ENCODE results near the gene RALA.

RALA gene

DNA sequence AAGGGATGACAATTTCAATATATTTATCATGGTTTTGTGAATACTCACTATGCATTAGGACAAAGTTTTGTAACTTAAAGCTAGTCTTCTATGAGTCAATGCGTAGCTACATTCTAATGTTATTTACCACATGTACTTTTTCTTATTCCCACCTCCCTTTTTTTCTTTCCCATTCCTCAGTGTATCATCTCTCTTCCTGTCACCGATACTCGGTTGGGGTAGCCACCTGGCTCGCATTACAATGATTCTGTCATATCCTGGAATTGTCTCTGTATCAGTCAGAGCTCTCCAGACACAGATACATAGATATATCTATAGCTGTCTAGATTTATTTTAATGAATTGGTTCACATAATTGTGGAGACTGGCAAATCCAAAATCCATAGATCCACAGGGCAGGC lies 9.8 kb upstream of the RALA start:
- no peak for DNase-seq (ENCODE audit: low spot score)
- TF ChIP-seq, protein P1, sequence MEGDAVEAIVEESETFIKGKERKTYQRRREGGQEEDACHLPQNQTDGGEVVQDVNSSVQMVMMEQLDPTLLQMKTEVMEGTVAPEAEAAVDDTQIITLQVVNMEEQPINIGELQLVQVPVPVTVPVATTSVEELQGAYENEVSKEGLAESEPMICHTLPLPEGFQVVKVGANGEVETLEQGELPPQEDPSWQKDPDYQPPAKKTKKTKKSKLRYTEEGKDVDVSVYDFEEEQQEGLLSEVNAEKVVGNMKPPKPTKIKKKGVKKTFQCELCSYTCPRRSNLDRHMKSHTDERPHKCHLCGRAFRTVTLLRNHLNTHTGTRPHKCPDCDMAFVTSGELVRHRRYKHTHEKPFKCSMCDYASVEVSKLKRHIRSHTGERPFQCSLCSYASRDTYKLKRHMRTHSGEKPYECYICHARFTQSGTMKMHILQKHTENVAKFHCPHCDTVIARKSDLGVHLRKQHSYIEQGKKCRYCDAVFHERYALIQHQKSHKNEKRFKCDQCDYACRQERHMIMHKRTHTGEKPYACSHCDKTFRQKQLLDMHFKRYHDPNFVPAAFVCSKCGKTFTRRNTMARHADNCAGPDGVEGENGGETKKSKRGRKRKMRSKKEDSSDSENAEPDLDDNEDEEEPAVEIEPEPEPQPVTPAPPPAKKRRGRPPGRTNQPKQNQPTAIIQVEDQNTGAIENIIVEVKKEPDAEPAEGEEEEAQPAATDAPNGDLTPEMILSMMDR (IDR thresholded peaks at IDR 0.05), result no peak

DNA sequence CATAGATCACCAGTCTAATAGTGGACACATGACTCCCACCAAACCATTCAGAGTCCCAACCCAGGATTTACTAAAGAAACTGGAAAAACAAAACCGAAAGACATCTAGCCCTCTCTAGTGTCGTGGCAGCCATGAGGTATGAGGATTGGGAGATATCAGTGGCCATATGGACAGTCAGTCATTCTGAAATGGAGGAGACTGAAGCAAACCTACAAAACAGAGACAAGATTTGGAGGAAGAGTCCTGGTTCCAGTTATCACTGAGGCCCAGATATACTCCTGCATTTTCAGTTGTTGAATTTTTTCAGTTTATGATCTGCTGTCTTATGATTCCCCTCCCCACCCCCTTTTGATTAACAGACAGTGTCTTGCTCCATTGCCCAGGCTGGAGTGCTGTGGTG lies 9.1 kb upstream of the RALA start:
- DNase-seq (ENCODE audit: low spot score), result no peak
- H3K27ac ChIP-seq, result no peak overlapping the region
- H3K4me3 ChIP-seq, result no peak overlapping the region
- TF ChIP-seq, protein P1 (IDR thresholded peaks at IDR 0.05), result no peak

More for the DNA sequence above, 9.8 kb upstream of the RALA start:
- Histone ChIP-seq H3K4me3 (no peak overlapping the region), H3K27ac (no peak overlapping the region)

DNA sequence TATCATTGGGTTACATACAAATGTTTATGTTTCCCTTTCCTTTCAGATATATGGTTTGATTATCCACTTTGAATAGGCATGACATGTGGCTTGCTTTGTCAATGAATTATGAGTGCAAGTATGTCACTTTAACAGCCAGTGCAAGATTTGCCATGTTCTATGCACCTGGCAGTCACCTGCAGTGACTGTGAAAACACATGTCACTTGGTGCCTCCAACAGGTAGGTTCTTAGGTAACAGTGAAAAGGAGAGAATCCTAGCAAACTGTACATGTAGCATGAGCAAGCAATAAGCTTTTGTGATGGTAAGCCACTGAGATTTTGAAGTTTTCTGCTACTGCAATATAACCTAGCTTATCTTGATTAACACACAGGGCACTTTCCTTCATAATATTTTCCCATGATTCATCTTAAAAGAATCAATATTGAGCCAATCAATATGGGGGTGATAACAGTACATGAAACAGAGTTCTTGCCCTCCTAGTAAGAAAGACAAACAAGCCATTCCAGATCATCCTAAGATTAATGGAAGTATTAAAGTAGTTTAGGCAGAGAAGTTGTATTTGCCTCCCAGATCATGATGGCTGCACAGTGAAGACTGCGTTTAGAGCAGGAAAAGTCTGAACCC lies 7.9 kb upstream of the RALA start:
- Histone ChIP-seq H3K4me3 (no peak overlapping the region), H3K27ac (no peak overlapping the region)
- no peak for DNase-seq (ENCODE audit: low spot score)
- TF ChIP-seq, protein P1 (IDR thresholded peaks at IDR 0.05), result no peak

DNA sequence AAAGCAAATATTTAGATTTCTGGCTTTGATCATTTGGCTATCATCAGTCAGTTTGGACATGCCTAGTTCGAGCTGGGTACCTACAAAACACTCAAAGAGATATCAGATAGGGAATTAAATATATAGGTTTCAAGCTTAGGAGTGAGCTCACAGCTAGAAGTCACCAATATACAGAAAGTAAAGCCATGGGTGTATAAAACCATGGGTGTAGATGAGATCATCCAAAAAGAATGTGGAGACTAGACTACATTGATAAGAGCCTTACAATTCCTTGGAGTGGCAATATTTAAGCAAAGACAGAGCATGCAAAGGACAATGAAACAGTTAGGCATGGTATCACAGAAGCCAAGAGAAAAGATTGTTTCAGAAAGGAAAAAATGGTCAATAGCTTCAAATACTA lies 7.2 kb upstream of the RALA start:
- TF ChIP-seq, protein P1 (IDR thresholded peaks at IDR 0.05), result no peak
- no peak for DNase-seq (ENCODE audit: low spot score)
- Histone ChIP-seq H3K4me3 (no peak overlapping the region), H3K27ac (no peak overlapping the region)

DNA sequence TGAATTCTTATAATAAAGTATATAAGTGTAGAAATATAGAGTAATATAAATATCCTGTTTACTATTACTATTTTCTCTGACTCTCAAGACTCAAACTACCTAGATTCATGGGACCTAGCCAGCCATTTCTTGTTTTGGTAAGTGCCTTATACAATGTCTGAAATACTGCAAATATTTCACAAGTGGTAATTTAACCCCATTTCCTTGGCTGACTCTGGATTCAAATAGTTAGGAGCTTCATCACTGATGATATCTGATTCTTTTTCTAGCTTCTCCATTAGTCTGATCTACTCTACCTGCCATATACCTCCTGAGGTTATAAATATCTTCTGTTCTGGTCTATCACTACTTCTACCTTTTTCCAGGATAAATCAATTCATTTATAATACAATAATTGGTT lies 6.4 kb upstream of the RALA start:
- H3K4me3 ChIP-seq, result no peak overlapping the region
- DNase-seq (ENCODE audit: low spot score), result no peak
- TF ChIP-seq, protein P1 (IDR thresholded peaks at IDR 0.05), result no peak
- H3K27ac ChIP-seq, result no peak overlapping the region

DNA sequence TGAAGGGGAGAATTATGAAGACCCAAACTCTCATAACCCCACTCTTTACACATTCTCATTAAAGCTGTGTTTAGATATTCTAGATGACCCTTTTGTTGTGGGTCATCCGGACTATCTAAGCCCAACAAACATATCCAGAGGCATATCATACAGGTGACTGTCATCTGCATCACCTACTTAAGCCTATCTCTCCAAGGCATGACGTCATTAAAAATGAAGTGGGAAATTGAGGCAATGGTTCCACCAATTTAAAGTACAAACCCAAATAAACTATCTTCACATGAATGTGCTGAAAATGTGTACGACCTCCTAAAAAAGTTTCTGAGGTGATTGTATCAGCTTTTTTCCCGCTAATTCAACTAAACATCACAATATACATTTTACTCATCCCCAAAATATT lies 4.5 kb upstream of the RALA start:
- TF ChIP-seq, protein P1 (IDR thresholded peaks at IDR 0.05), result no peak
- no peak for DNase-seq (ENCODE audit: low spot score)
- Histone ChIP-seq H3K27ac (no peak overlapping the region), H3K4me3 (no peak overlapping the region)

DNA sequence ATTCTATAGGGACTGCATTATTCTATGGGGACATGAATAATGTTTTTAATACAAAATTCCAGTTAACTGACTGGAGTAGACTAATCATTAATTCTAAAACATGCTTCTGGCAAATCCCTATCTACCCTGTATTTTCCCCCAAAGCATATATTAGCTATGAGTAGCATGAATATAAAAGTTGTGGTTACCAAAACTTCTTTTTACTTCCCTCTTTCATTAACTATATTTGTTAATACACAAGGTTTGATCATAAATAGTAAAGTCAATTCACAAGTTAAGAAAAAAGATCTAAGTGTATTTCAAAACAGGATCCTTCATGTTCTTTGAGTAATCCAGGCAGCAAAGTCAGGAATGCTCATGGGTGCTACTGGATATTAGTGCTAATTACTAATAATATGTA lies 2.9 kb upstream of the RALA start:
- no peak overlapping the region for H3K27ac ChIP-seq
- TF ChIP-seq, protein P1 (IDR thresholded peaks at IDR 0.05), result no peak
- H3K4me3 ChIP-seq, result no peak overlapping the region
- DNase-seq (ENCODE audit: low spot score), result no peak
